ENCODE measurements around the gene DLL4. TPM values are rescaled to one million over a fixed set of nuclear protein-coding genes. Genes with fewer than 3 reads are reported as not detected.
A peak's percentile ranks its signal among the peaks of the same experiment; 100 is the strongest.

Gene DLL4
- total and polyA plus RNA-seq, 12 donors: 0.66 to 15.9 (median 3.9) TPM

GRCh38 chr15:40914013-40914412, 15.1 kb upstream of the DLL4 start:
- Histone ChIP-seq H3K4me3 (no peak overlapping the region), H3K27me3 (no peaks in the 10 kb centered on the region), H3K36me3 (replicated peaks in 1 of 2) (no peaks in the 10 kb centered on the region), H3K4me1 (replicated peaks in 1 of 2) (peaks cover 8 to 14% of the 10 kb centered on the region in 2 donors), H3K27ac (no peak overlapping the region), H3K9me3 (replicated peaks in 1 of 3) (no peaks in the 10 kb centered on the region)
- TF ChIP-seq CTCF (IDR thresholded peaks at IDR 0.05) (no peak), POLR2A (IDR thresholded peaks at IDR 0.05) (no peak)
- no peak for DNase-seq
- intact Hi-C loops (cut with DNase I): no loop called here
- WGBS, 4 donors: 92 to 97% (median 94%) methylated on average over 12 of the region's 12 CpGs

- TF ChIP-seq POLR2A (IDR thresholded peaks at IDR 0.05): no peak
- TF ChIP-seq CTCF (IDR thresholded peaks at IDR 0.05): no peak
- H3K27ac ChIP-seq: peak overlapping the region in 1 of 5 donors; percentile 22
- H3K9me3 ChIP-seq (replicated peaks in 1 of 3): no peaks in the 10 kb centered on the region
- intact Hi-C loops (cut with DNase I): no loop called here
- no peaks in the 10 kb centered on the region for H3K36me3 ChIP-seq (replicated peaks in 1 of 2)
- H3K4me1 ChIP-seq (replicated peaks in 1 of 2): peaks cover 5 to 10% of the 10 kb centered on the region in 2 donors
- DNase-seq: no peak
- H3K4me3 ChIP-seq: no peak overlapping the region
- H3K27me3 ChIP-seq: no peaks in the 10 kb centered on the region
- WGBS, 4 donors: 85 to 87% (median 86%) methylated on average over 8 of the region's 8 CpGs
Measured at GRCh38 chr15:40914486-40914885, 14.7 kb upstream of the DLL4 start.

GRCh38 chr15:40915116-40915661, 14.0 kb upstream of the DLL4 start:
- Histone ChIP-seq H3K27me3 (no peaks in the 10 kb centered on the region), H3K36me3 (replicated peaks in 1 of 2) (no peaks in the 10 kb centered on the region), H3K9me3 (replicated peaks in 1 of 3) (no peaks in the 10 kb centered on the region), H3K4me1 (replicated peaks in 1 of 2) (peaks cover 0 to 3% of the 10 kb centered on the region in 2 donors), H3K27ac (peak overlapping the region in 1 of 5 donors; percentile 34), H3K4me3 (no peak overlapping the region)
- WGBS, 4 donors: 74 to 88% (median 82%) methylated on average over 12 of the region's 12 CpGs
- no peak for DNase-seq
- intact Hi-C loops (cut with DNase I): no loop called here
- TF ChIP-seq CTCF (IDR thresholded peaks at IDR 0.05) (no peak), POLR2A (IDR thresholded peaks at IDR 0.05) (no peak)

GRCh38 chr15:40915679-40916078, 13.5 kb upstream of the DLL4 start:
- 75 to 84% (median 83%) methylated on average over 1 to 6 of the region's 6 CpGs; no CpG with 5 or more reads in 1 of the 4 donors for WGBS, 4 donors
- intact Hi-C loops (cut with DNase I): no loop called here
- no peaks in the 10 kb centered on the region for H3K9me3 ChIP-seq (replicated peaks in 1 of 3)
- no peak for TF ChIP-seq POLR2A (IDR thresholded peaks at IDR 0.05)
- TF ChIP-seq CTCF (IDR thresholded peaks at IDR 0.05): no peak
- DNase-seq: no peak
- no peaks in the 10 kb centered on the region for H3K27me3 ChIP-seq
- H3K27ac ChIP-seq: peak overlapping the region in 1 of 5 donors; percentile 34
- H3K4me3 ChIP-seq: no peak overlapping the region
- H3K36me3 ChIP-seq (replicated peaks in 1 of 2): no peaks in the 10 kb centered on the region
- no peaks in the 10 kb centered on the region for H3K4me1 ChIP-seq (replicated peaks in 1 of 2)
